Endothelial cell of umbilical vein (primary cell): ENCODE measurements around the gene RBX1. TPM values are rescaled to one million over a fixed set of nuclear protein-coding genes. Genes with fewer than 3 reads are reported as not detected.

ENCODE experiments used
- BruUV-seq: library from RNA; stranded (reverse); fragments of 400-500 nt; replicated peaks from 2 replicates; lab custom pipeline; 2021; lab: Mats Ljungman, UMichigan
- CTCF ChIA-PET: fragments of 300-600, 350-600 bp; sonication (Branson Sonifier 250); formaldehyde crosslinking; loops from one replicate; lab custom pipeline; 2021; ENCODE audit warnings: antibody characterized with exemption, inconsistent platforms; lab: Charles Lee
- POLR2A ChIA-PET: fragments of 300-600, 350-600 bp; sonication (Branson Sonifier 250); formaldehyde crosslinking; loops from one replicate; lab custom pipeline; 2021; ENCODE audit warnings: antibody characterized with exemption, inconsistent platforms; lab: Charles Lee
- DNase-seq: peaks from one replicate; pipeline ENCODE4 v3.0.0-alpha.2; 2011; ENCODE audit warnings: low read depth, low spot score
- FAIRE-seq: peaks from 2 replicates; lab custom pipeline; 2011; peaks lifted over from hg19 to GRCh38; lab: Jason Lieb, UNC
- H2AFZ ChIP-seq: 2 replicates; pipeline ENCODE4 v1.6.0; 2012; ENCODE audit warnings: low read depth, low read length, control low read depth, inconsistent platforms
- H3K27ac ChIP-seq: 2 replicates; pipeline ENCODE4 v1.5.1; 2011; ENCODE audit warnings: low read depth, mild to moderate bottlenecking, control low read depth, low read length, moderate library complexity; ENCODE audit not compliant: insufficient read depth
- H3K27me3 ChIP-seq, 2 experiments: 2 replicates each; pipeline versions ENCODE4 v1.6.0 to v1.6.1; 2011; ENCODE audit warnings: low read length in 2 of 2, mixed read lengths in 1 of 2; ENCODE audit not compliant: control insufficient read depth in 2 of 2, insufficient read depth in 2 of 2
- H3K36me3 ChIP-seq, 2 experiments: 2 replicates in 1 of 2; 3 replicates in 1 of 2; pipeline ENCODE4 v1.5.1; 2011; ENCODE audit warnings: low read length in 2 of 2, mild to moderate bottlenecking in 1 of 2, moderate library complexity in 1 of 2; ENCODE audit not compliant: control insufficient read depth in 2 of 2, insufficient read depth in 2 of 2; ENCODE audit errors: extremely low read depth in 1 of 2
- H3K4me1 ChIP-seq: 3 replicates; pipeline ENCODE4 v1.5.1; 2011; ENCODE audit warnings: mild to moderate bottlenecking, low read length; ENCODE audit not compliant: control insufficient read depth, insufficient read depth; ENCODE audit errors: extremely low read depth
- H3K4me2 ChIP-seq: 2 replicates; pipeline ENCODE4 v1.6.1; 2011; ENCODE audit warnings: low read length, control low read depth, mixed read lengths; ENCODE audit not compliant: insufficient read depth
- H3K4me3 ChIP-seq, 3 experiments: fragments of 200-600 bp in 1 of 3; sonication (generic), shearing (Covaris generic) in 1 of 3; replicated peaks in 1 of 3; 2 replicates each; pipeline ENCODE4 v1.5.1; 2011 to 2016; ENCODE audit warnings: control low read depth in 3 of 3, low read length in 3 of 3, mild to moderate bottlenecking in 2 of 3, inconsistent platforms in 1 of 3, low read depth in 1 of 3, moderate library complexity in 1 of 3; ENCODE audit not compliant: insufficient read depth in 1 of 3
- H3K79me2 ChIP-seq: 2 replicates; pipeline ENCODE4 v1.6.0; 2012; ENCODE audit warnings: low read length, inconsistent platforms; ENCODE audit not compliant: control insufficient read depth, insufficient read depth
- H3K9ac ChIP-seq: replicated peaks from 2 replicates; pipeline ENCODE3; 2011; ENCODE audit warnings: low read length, control low read depth; ENCODE audit not compliant: insufficient read depth; ENCODE audit errors: extremely low read depth
- H3K9me1 ChIP-seq: replicated peaks from 3 replicates; pipeline ENCODE4 v1.6.0; 2011; ENCODE audit warnings: mild to moderate bottlenecking, low read length; ENCODE audit not compliant: control insufficient read depth, insufficient read depth; ENCODE audit errors: extremely low read depth
- H3K9me3 ChIP-seq: replicated peaks from 2 replicates; pipeline ENCODE4 v1.5.1; 2012; ENCODE audit warnings: low read length, inconsistent platforms; ENCODE audit not compliant: control insufficient read depth, insufficient read depth
- H4K20me1 ChIP-seq: replicated peaks from 2 replicates; pipeline ENCODE3; 2011; ENCODE audit warnings: mild to moderate bottlenecking, low read length; ENCODE audit not compliant: control insufficient read depth, insufficient read depth; ENCODE audit errors: extremely low read depth
- EZH2 ChIP-seq: IDR thresholded peaks from 2 replicates; pipeline ENCODE4 v1.6.1; 2012; ENCODE audit warnings: borderline replicate concordance, low read depth, mild to moderate bottlenecking, moderate library complexity, low read length, inconsistent platforms; ENCODE audit not compliant: severe bottlenecking
- GATA2 ChIP-seq: IDR thresholded peaks from 2 replicates; pipeline ENCODE4 v1.7.0; 2011; ENCODE audit warnings: low read depth, mild to moderate bottlenecking, moderate library complexity, mixed read lengths, low read length; ENCODE audit not compliant: insufficient read length, insufficient read depth
- JUN ChIP-seq: IDR thresholded peaks from 2 replicates; pipeline ENCODE4 v1.6.1; 2011; ENCODE audit warnings: borderline replicate concordance, low read depth; ENCODE audit not compliant: insufficient read length, insufficient read depth
- MAX ChIP-seq: IDR thresholded peaks from 2 replicates; pipeline ENCODE4 v1.6.1; 2011; ENCODE audit not compliant: insufficient read depth, insufficient read length
- POLR2A ChIP-seq: IDR thresholded peaks from 2 replicates; pipeline ENCODE4 v1.6.1; 2012; ENCODE audit warnings: low read depth, mild to moderate bottlenecking, control low read depth, low read length
- POLR2AphosphoS5 ChIP-seq: IDR thresholded peaks from 2 replicates; pipeline ENCODE4 v1.6.1; 2012; ENCODE audit warnings: low read depth, mild to moderate bottlenecking, control low read depth, low read length, moderate library complexity; ENCODE audit not compliant: insufficient read depth
- dilution Hi-C: fragments of 300-500 bp; cut with MboI; formaldehyde crosslinking; loops from one replicate; pipeline ENCODE4 v1.15.0; 2019; ENCODE audit warnings: low sequenced_read_pairs; ENCODE audit not compliant: extremely low pct_ligation_motif_present
- intact Hi-C: fragments of 100-400 bp; cut with micrococcal nuclease; formaldehyde crosslinking; loops from one replicate; pipeline ENCODE4 v1.10.0; 2022
- polyA plus RNA-seq, 4 experiments: library from polyadenylated mRNA; depleted of rRNA in 3 of 4; stranded (reverse) in 3 of 4; unstranded in 1 of 4; fragments of >200 nt; gene quantifications; 2 replicates each; pipeline versions ENCODE4 v1.2.1 to v1.2.3, GENCODE V29; 2011 to 2012; ENCODE audit warnings: missing spikeins in 1 of 4
- total RNA-seq: library from RNA; stranded (reverse); gene quantifications from 2 replicates; pipeline ENCODE4 v1.2.3, GENCODE V29; 2021

RBX1 gene
- total and polyA plus RNA-seq, 2 donors (not counting 3 experiments of a cell fraction or from before 2014, with no cell fraction given), result 74.7 to 102 TPM

- no peaks in the 10 kb centered on the region for H4K20me1 ChIP-seq
- FAIRE-seq, result no peak
- no peak overlapping the region for H3K9ac ChIP-seq
- no peak for DNase-seq
- H3K79me2 ChIP-seq, result no peaks in the 10 kb centered on the region
- H3K27ac ChIP-seq, result no peak overlapping the region
- intact Hi-C loops, result no loop called here
- H3K9me3 ChIP-seq, result no peaks in the 10 kb centered on the region
- no peak overlapping the region for H3K4me2 ChIP-seq
- TF ChIP-seq POLR2AphosphoS5 (no peak), JUN (peak; percentile 10), EZH2 (no peak)
- dilution Hi-C loops, result no loop called here
- no peaks in the 10 kb centered on the region for H3K4me1 ChIP-seq
- no peak overlapping the region for H2AFZ ChIP-seq
- ChIA-PET POLR2A (no interaction called here), CTCF (interaction anchor here (3.0 kb wide), 1 partner anchor 17 kb away, joined by 11 read pairs; no protein-coding TSS in a partner anchor)
- no peaks in the 10 kb centered on the region for H3K36me3 ChIP-seq
- H3K4me3 ChIP-seq, result no peak overlapping the region
- H3K27me3 ChIP-seq, result no peaks in the 10 kb centered on the region
- BruUV-seq, result no TSS peak
- no peaks in the 10 kb centered on the region for H3K9me1 ChIP-seq
Observed at GRCh38 chr22:40939202-40939601, 12.0 kb upstream of the RBX1 start.

- H3K4me2 ChIP-seq, result peak overlapping the region; percentile 100
- POLR2A ChIA-PET, result interaction anchor here (0.6 to 1.6 kb wide), 8 partner anchors 8 to 145 kb away, joined by 3 to 9 read pairs (median 4); partner anchors contain the start of gene EP300
- H2AFZ ChIP-seq, result peak overlapping the region; percentile 76
- no peaks in the 10 kb centered on the region for H4K20me1 ChIP-seq
- CTCF ChIA-PET, result interaction anchor here (0.6 to 3.8 kb wide), 7 partner anchors 16 to 474 kb away, joined by 3 to 39 read pairs (median 3); no protein-coding TSS in a partner anchor
- H3K36me3 ChIP-seq, result peaks cover 3 to 12% of the 10 kb centered on the region in 2 experiments
- FAIRE-seq (no peak), DNase-seq (no peak)
- H3K27ac ChIP-seq, result peak overlapping the region; percentile 98
- peaks cover 19% of the 10 kb centered on the region for H3K4me1 ChIP-seq
- dilution Hi-C loops, result no loop called here
- TF ChIP-seq MAX (no peak), GATA2 (no peak), POLR2A (peak; percentile 6)
- H3K9me1 ChIP-seq, result no peaks in the 10 kb centered on the region
- peak overlapping the region; percentile 99 for H3K9ac ChIP-seq
- intact Hi-C loops, result loop anchor here (1.0 to 5.0 kb wide), 4 partner anchors 96 to 429 kb away; partner anchors contain the start of genes ST13 and TEF
- peak overlapping the region; percentile 84 to 100 (median 100) for H3K4me3 ChIP-seq
- no peaks in the 10 kb centered on the region for H3K9me3 ChIP-seq
- peaks cover 43% of the 10 kb centered on the region for H3K79me2 ChIP-seq
- TSS peak; percentile 48 for BruUV-seq
- H3K27me3 ChIP-seq, result no peaks in the 10 kb centered on the region
Observed at GRCh38 chr22:40951795-40952605, 822 bp downstream of the RBX1 start.
